ENCODE measurements around the gene PCBP3. TPM values are rescaled to one million over a fixed set of nuclear protein-coding genes. Genes with fewer than 3 reads are reported as not detected.

PCBP3 gene
- total and polyA plus RNA-seq, 2 of the 13 experiments (the other 11 are each of a cell fraction or from before 2014, with no cell fraction given): not detected

DNA sequence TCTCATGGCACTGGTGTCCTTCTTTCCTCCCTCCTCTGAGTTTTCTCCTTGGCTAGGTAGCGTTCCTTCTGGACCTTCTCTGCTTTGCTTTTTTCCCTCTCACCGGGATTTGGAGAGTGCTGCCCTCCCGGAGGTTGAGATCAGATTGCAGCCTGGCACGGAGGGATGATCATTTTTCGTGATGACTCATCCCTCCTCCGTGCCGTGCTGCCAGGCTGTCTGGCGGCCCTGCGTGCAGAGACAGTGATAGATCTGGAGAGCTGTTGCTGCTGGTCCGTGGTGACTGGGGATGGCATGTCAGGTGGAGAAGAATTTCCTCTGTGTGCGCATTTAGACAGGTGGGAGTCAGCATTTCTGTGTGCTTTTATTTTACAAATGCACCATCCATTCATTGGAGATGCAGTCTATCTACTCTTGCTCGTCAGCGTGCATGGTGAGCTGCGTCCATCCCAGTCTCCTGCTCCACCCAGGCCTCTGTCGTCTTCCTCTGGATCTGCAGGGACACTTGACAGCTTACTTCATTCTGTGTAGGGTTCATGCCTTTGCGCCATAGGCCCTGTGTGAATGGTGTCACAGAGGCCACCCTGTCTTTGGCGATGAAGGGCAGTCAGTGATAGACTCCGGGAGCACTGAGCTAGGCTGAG lies 104.4 kb downstream of the PCBP3 start:
- H3K79me2 ChIP-seq (ENCODE audit: insufficient read depth, low read length): no peaks in the 10 kb centered on the region
- POLR2A ChIA-PET: no interaction called here
- DNase-seq (ENCODE audit: low spot score) (no peak), FAIRE-seq (no peak), ATAC-seq (no peak)
- no peak overlapping the region for H3K4me2 ChIP-seq (ENCODE audit: low read depth, low read length)
- 28% methylated on average over 16 of the region's 18 CpGs for WGBS (ENCODE audit: low lambda C conversion rate)
- H3K27ac ChIP-seq (ENCODE audit: extremely low read length, insufficient read depth, low read length): no peak overlapping the region
- H3K9ac ChIP-seq (ENCODE audit: insufficient read depth, low read depth, low read length): no peak overlapping the region
- TF ChIP-seq ZNF713 (CRISPR knock-in tag; IDR thresholded peaks at IDR 0.05) (no peak), ZNF296 (CRISPR knock-in tag; conservative IDR thresholded peaks at IDR 0.05) (no peak), ZNF317 (CRISPR knock-in tag; IDR thresholded peaks at IDR 0.05) (no peak), TSC22D2 (CRISPR knock-in tag; IDR thresholded peaks at IDR 0.05; ENCODE audit: borderline replicate concordance) (no peak), ZMYM2 (CRISPR knock-in tag; IDR thresholded peaks at IDR 0.05) (no peak), EEA1 (CRISPR knock-in tag; IDR thresholded peaks at IDR 0.05; ENCODE audit: borderline replicate concordance) (no peak), CENPT (CRISPR knock-in tag; IDR thresholded peaks at IDR 0.05; ENCODE audit: low read depth) (no peak), RAD51 (IDR thresholded peaks at IDR 0.05; ENCODE audit: borderline replicate concordance) (no peak), GZF1 (CRISPR knock-in tag; IDR thresholded peaks at IDR 0.05) (no peak), PITX1 (CRISPR knock-in tag; IDR thresholded peaks at IDR 0.05) (no peak), ZBTB7A (CRISPR knock-in tag; IDR thresholded peaks at IDR 0.05) (no peak), RFX1 (IDR thresholded peaks at IDR 0.05) (no peak), TAF1 (CRISPR knock-in tag; IDR thresholded peaks at IDR 0.05) (no peak), TAF15 (IDR thresholded peaks at IDR 0.05; ENCODE audit: low read depth, low read length, poor library complexity, severe bottlenecking) (no peak)
- TF ChIP-seq, protein P1, sequence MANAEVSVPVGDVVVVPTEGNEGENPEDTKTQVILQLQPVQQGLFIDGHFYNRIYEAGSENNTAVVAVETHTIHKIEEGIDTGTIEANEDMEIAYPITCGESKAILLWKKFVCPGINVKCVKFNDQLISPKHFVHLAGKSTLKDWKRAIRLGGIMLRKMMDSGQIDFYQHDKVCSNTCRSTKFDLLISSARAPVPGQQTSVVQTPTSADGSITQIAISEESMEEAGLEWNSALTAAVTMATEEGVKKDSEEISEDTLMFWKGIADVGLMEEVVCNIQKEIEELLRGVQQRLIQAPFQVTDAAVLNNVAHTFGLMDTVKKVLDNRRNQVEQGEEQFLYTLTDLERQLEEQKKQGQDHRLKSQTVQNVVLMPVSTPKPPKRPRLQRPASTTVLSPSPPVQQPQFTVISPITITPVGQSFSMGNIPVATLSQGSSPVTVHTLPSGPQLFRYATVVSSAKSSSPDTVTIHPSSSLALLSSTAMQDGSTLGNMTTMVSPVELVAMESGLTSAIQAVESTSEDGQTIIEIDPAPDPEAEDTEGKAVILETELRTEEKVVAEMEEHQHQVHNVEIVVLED (CRISPR knock-in tag; IDR thresholded peaks at IDR 0.05; ENCODE audit: borderline replicate concordance): no peak
- intact Hi-C loops (cut with micrococcal nuclease; ENCODE audit: unreplicated experiment) (no loop called here), in situ Hi-C loops (cut with HindIII; ENCODE audit: extremely low pct_ligation_motif_present, low pct_unique_long_range_greater_than_20kb) (no loop called here)
- H3K9me3 ChIP-seq (ENCODE audit: low read length): no peaks in the 10 kb centered on the region
- no peak overlapping the region for H2AFZ ChIP-seq (ENCODE audit: low read length)
- H4K20me1 ChIP-seq (ENCODE audit: insufficient read depth, low read length): no peaks in the 10 kb centered on the region
- no peaks in the 10 kb centered on the region for H3K36me3 ChIP-seq (replicated peaks in 1 of 2; ENCODE audit: control insufficient read depth in 1 of 2, insufficient read depth in 2 of 2, low read length in 2 of 2)
- CTCF ChIA-PET (ENCODE audit: low intra/inter-chr PET ratio, low total read pairs): no interaction called here
- H3K4me3 ChIP-seq (replicated peaks in 1 of 3; ENCODE audit: insufficient read depth in 1 of 3, low read depth in 2 of 3, low read length in 3 of 3): no peak overlapping the region
- BruUV-seq (replicated peaks): no TSS peak
- no peaks in the 10 kb centered on the region for H3K27me3 ChIP-seq (ENCODE audit: control insufficient read depth in 1 of 2, insufficient read depth in 2 of 2, low read length in 2 of 2)
- H3K4me1 ChIP-seq (ENCODE audit: insufficient read depth, low read length): no peaks in the 10 kb centered on the region

Measured in HepG2 (cell line).